AG10803 (cell line): Measurements from ENCODE around the gene DDRGK1.

ENCODE experiments used
- DNase-seq: peaks from one replicate; pipeline ENCODE4 v3.0.0; 2010; ENCODE audit warnings: low read depth
- H3K4me3 ChIP-seq: 2 replicates; pipeline ENCODE4 v1.5.1; 2011; ENCODE audit warnings: mild to moderate bottlenecking, low read length, control low read depth
- TF ChIP-seq, protein P1 (sequence below): conservative IDR thresholded peaks from 2 replicates; pipeline ENCODE4 v1.5.1; 2011; ENCODE audit warnings: mild to moderate bottlenecking, low read length, control low read depth, inconsistent platforms

DDRGK1 gene

DNA sequence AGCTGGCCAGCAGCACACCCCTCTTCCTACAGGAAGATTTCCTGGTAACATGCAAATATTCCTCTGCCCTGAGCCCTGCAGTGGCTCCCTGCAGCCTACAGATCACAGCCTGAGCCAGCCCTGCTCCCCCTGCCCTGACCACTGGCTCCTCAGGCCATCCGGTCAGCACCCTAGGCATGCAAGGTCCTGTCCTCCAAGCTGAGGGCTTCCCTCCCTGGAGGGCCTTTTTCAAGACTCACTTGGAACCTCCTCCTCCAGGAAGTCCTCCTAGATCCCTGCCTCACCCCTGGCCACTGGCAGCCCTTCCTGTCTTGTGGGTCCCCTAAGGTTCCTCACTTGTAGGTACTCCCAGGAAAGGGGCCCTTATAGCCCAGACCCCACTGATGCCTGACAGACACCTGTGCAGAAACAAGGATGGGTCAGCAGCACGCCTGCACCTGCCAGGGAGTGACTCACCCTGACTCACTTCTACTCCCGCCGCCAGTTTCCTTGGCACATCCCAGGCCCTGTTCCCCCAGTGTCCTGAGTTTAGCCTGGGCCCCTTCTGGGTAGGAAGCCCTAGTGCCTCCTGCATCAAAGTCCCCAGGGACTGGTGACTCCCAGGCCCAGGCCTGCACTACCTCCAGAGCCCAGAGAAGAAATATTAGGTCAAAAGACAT is 31.3 kb upstream of the DDRGK1 start:
- no peak overlapping the region for H3K4me3 ChIP-seq
- DNase-seq, result no peak
- TF ChIP-seq, protein P1, sequence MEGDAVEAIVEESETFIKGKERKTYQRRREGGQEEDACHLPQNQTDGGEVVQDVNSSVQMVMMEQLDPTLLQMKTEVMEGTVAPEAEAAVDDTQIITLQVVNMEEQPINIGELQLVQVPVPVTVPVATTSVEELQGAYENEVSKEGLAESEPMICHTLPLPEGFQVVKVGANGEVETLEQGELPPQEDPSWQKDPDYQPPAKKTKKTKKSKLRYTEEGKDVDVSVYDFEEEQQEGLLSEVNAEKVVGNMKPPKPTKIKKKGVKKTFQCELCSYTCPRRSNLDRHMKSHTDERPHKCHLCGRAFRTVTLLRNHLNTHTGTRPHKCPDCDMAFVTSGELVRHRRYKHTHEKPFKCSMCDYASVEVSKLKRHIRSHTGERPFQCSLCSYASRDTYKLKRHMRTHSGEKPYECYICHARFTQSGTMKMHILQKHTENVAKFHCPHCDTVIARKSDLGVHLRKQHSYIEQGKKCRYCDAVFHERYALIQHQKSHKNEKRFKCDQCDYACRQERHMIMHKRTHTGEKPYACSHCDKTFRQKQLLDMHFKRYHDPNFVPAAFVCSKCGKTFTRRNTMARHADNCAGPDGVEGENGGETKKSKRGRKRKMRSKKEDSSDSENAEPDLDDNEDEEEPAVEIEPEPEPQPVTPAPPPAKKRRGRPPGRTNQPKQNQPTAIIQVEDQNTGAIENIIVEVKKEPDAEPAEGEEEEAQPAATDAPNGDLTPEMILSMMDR, result no peak

GRCh38 chr20:3233991-3234498 is 29.6 kb upstream of the DDRGK1 start:
- TF ChIP-seq, protein P1, result no peak
- no peak for DNase-seq
- H3K4me3 ChIP-seq, result no peak overlapping the region

- H3K4me3 ChIP-seq, result no peak overlapping the region
- TF ChIP-seq, protein P1, result no peak
- DNase-seq, result no peak
Observed at GRCh38 chr20:3233131-3233990, 28.9 kb upstream of the DDRGK1 start.

DNA sequence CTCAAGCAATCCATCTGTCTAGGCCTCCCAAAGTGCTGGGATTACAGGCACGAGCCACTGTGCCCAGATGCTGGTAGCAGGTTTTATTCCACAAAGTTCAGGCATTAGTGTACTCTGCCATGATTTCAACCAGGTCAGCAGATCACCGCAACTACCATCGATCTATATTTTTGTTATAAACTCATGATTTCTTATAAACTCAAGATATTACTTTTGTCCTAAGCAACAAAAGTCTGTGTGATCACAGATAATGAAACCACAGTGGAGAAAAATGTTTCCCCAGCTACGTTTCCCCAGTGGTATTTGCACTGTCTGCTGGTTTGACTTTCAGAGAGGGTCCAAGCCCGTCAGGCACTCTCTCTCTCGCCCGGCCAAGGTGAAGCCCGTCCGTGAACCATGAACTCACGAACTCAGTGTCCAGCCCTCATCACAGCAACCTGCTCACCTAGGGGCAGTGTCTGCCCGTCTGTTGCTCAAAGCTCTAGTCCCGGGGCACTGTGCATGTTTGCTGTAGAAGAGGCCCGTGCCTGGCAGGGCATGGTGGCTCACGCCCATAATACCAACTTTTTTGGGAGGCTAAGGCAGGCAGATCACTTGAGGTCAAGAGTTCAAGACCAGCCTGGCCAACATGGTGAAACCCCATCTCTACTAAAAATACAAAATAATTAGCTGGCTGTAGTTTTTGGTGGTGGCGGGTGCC is 27.6 kb upstream of the DDRGK1 start:
- DNase-seq, result no peak
- TF ChIP-seq, protein P1, result no peak
- no peak overlapping the region for H3K4me3 ChIP-seq

- no peak for DNase-seq
- TF ChIP-seq, protein P1, result no peak
- H3K4me3 ChIP-seq, result no peak overlapping the region
Observed at GRCh38 chr20:3231116-3231515, 26.6 kb upstream of the DDRGK1 start.

DNA sequence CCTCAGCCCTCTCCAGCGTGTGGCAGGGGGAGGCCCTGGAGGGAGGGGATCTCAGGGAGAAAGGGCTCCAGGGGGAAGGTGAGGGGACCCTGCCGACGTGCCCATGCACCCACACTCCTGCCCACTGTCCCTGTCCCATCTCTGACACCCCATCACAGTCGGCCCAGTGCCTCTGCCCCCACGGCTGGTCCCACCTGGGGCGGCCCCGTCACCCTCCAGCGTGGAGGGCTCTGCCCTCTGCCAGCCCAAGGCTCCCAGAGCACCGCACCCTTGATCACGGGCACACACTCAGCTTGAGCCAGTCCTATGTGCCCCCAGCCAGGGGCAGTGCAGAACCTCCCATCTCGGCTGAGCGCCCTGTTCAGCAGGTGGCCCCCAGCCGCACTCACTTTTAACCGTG is 25.3 kb upstream of the DDRGK1 start:
- no peak for DNase-seq
- no peak overlapping the region for H3K4me3 ChIP-seq
- TF ChIP-seq, protein P1, result no peak
